GM12892 (cell line): ENCODE measurements around the gene ZNF564.
A peak's percentile ranks its signal among the peaks of the same experiment; 100 is the strongest.
"Not testable (repeated sequence)": the region's sequence is repeated elsewhere in the genome, so short reads cannot be mapped to it uniquely, and the experiment has no call there.

Experiments
- DNase-seq: peaks from one replicate; pipeline ENCODE4 v3.0.0; 2011; ENCODE audit not compliant: insufficient read length
- FAIRE-seq: peaks from 2 replicates; lab custom pipeline; 2011; peaks lifted over from hg19 to GRCh38; lab: Jason Lieb, UNC
- POLR2A ChIP-seq: IDR thresholded peaks from 2 replicates; pipeline ENCODE4 v1.6.1; 2011; ENCODE audit warnings: low read depth, low read length, control low read depth
- POLR2AphosphoS5 ChIP-seq: IDR thresholded peaks from 2 replicates; pipeline ENCODE4 v1.6.1; 2011; ENCODE audit warnings: low read depth, low read length, control low read depth
- TAF1 ChIP-seq: IDR thresholded peaks from 2 replicates; pipeline ENCODE4 v1.6.1; 2011; ENCODE audit warnings: low read depth, mild to moderate bottlenecking, control low read depth, low read length, borderline replicate concordance

Gene ZNF564

GRCh38 chr19:12496480-12496879 lies 54.8 kb downstream of the ZNF564 start:
- no peak for FAIRE-seq

GRCh38 chr19:12495002-12495802 lies 56.1 kb downstream of the ZNF564 start:
- peak; percentile 77 for TF ChIP-seq TAF1
- TF ChIP-seq POLR2AphosphoS5 = 0 out of 2 replicates have a peak, but pooled peaks have one; percentile 36
- peak; percentile 69; the same call in 1 of the 2 replicates for TF ChIP-seq POLR2A
- peak; percentile 97 for FAIRE-seq

More at GRCh38 chr19:12496480-12496879, 54.8 kb downstream of the ZNF564 start:
- TF ChIP-seq TAF1 (no peak), POLR2A (no peak), POLR2AphosphoS5 (no peak)
- DNase-seq = no peak

GRCh38 chr19:12494260-12494860 lies 56.9 kb downstream of the ZNF564 start:
- no peak for TF ChIP-seq POLR2A
- TF ChIP-seq TAF1 = no peak
- no peak for TF ChIP-seq POLR2AphosphoS5
- FAIRE-seq (no peak), DNase-seq (no peak)

More at GRCh38 chr19:12495002-12495802, 56.1 kb downstream of the ZNF564 start:
- DNase-seq = peak; percentile 67

GRCh38 chr19:12486265-12486783 lies 65.0 kb downstream of the ZNF564 start:
- not testable (repeated sequence) for DNase-seq, FAIRE-seq

DNA sequence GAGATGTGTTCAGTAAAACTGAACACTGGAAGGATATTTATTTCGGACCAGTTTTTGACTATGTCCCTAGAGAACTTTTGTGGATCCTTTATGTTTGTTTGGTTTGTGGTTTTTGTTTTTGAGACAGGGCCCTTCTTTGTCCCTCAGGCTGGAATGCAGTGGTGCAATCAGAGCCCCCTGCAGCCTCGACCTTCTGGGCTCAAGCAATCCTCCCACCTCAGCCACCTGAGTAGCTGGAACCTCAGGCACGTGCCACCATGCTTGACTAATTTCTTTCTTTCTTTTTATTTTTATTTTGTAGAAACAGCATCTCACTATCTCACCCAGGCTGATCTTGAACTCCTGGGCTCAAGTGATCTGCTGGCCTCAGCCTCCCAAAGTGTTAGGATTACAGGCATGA lies 65.7 kb downstream of the ZNF564 start:
- TF ChIP-seq TAF1 (no peak), POLR2AphosphoS5 (no peak), POLR2A (no peak)
- no peak for DNase-seq
- no peak for FAIRE-seq

DNA sequence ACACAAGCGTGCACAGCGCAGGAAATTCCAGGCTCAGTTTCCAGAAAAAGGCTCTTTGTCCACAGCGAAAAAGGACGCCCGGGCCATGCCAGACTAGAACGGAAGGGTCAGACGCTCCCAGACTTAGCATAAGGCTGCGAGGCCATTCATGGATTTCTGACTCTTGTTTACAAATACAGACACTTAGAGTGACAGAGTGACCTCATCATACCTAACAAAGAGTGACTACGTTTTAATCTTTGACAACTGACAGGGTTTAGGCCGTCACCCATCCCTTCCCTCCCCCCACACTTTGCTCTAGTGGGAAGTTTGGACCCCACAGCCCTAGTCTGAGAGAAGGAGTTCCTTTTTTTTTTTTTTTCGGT lies 66.2 kb downstream of the ZNF564 start:
- FAIRE-seq (no peak), DNase-seq (no peak)
- TF ChIP-seq POLR2A (no peak), POLR2AphosphoS5 (no peak), TAF1 (no peak)

- TF ChIP-seq TAF1 (0 out of 2 replicates have a peak, but pooled peaks have one; percentile 34), POLR2AphosphoS5 (0 out of 2 replicates have a peak, but pooled peaks have one; percentile 41), POLR2A (peak; percentile 61; the same call in 1 of the 2 replicates)
- DNase-seq (peak; percentile 73), FAIRE-seq (peak; percentile 97)
Observed at GRCh38 chr19:12484371-12485051, 66.8 kb downstream of the ZNF564 start, which contains the start of gene ZNF709. ZNF709 (minus strand) TSS chr19:12484816; CDS start chr19:12484657, 159 bp downstream.

DNA sequence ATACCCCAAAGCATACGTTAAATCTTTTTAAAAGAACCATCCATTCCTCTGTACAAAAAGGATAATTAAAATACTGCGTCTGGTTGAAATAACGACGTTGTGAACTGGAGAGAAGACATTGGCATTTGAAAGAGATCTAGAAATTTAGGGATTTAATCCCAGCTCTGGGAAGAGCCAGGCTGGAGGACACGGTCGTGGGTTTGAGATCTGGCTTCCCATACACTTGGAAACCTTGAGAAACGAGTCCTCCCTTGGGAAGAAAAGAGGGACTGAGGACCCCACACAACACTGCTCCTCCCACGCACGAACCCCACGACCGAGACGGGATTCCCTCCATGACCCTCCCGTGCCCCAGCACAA lies 67.3 kb downstream of the ZNF564 start:
- DNase-seq = no peak
- no peak for TF ChIP-seq POLR2A
- FAIRE-seq = no peak

DNA sequence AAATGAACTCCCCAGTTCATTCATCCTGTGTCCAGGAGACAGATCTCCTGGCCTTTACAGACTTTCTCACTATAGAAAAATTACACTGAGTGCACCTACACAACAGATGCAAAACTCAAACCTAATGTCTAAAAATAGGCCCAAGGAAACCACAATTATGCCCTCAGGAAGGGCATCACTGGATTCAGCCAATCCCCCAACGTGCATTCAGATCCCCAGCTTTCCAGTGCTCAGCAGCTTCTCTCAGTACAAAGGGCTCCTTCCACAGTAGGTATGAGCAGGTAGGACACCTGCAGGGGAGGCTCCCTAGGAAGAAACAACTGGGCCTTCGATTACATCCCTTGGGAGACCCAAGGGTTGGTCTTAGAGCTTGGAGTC lies 68.8 kb downstream of the ZNF564 start:
- FAIRE-seq = no peak
- TF ChIP-seq POLR2A = no peak
- no peak for DNase-seq

- TF ChIP-seq POLR2AphosphoS5 (no peak), TAF1 (no peak), POLR2A (no peak)
- FAIRE-seq = no peak
- no peak for DNase-seq
Observed at GRCh38 chr19:12481781-12482508, 69.3 kb downstream of the ZNF564 start.

DNA sequence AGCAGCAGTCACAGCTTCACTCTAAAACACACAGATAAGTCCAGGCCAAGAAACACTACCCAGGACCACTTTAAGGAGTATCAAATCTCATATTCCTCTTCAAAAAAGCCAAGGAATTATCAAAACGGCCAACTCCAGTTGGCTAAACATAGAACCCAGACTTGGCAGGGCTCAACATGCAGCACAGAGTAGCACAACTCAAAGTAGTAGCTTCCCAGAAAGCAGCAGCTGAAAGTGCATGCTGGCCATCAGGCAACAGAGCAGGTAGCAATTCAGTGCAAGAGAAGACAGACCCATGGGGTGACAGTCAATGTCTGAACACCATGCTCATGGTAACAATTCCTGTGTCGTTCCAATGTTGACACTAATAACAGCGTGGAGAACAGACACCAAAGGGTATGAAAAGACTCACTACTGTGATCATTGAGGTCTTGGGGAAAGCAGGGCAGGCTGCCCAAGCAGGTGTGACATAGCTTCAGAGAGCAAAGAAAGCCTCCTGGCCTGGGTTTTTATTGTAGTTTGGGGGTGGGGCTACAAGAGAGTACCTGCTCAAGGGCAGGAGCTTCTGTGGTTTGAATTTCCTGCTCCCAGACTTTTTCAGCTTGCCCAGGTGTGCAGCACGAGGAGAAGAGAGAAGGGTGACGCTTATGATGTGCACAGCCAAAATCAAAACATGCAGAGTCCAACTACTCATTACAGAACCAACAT lies 72.9 kb downstream of the ZNF564 start:
- DNase-seq (no peak), FAIRE-seq (no peak)
- TF ChIP-seq POLR2A (no peak), TAF1 (no peak), POLR2AphosphoS5 (no peak)
